HCT116 (cell line): Measurements from ENCODE around the gene SORL1.

ENCODE experiments used
- CEBPB ChIP-seq: IDR thresholded peaks from 2 replicates; pipeline ENCODE4 v1.6.1; 2012; ENCODE audit warnings: low read depth
- EGR1 ChIP-seq: IDR thresholded peaks from 2 replicates; pipeline ENCODE4 v1.6.1; 2012; ENCODE audit warnings: low read depth
- POLR2A ChIP-seq: IDR thresholded peaks from 2 replicates; pipeline ENCODE4 v1.7.0; 2011; ENCODE audit warnings: borderline replicate concordance; ENCODE audit not compliant: insufficient read depth, insufficient read length; ENCODE audit errors: extremely low read depth
- RAD21 ChIP-seq: IDR thresholded peaks from 2 replicates; pipeline ENCODE4 v1.6.1; 2012; ENCODE audit warnings: low read depth, mild to moderate bottlenecking
- TF ChIP-seq, protein P1 (sequence below), 3 experiments: fragments of 200-600 bp in 1 of 3; sonication (generic) in 1 of 3; IDR thresholded peaks in 2 of 3; conservative IDR thresholded peaks in 1 of 3; 2 replicates each; pipeline ENCODE4 v1.5.1; 2012 to 2017; ENCODE audit warnings: low read depth in 2 of 3, low read length in 2 of 3, antibody characterized with exemption in 1 of 3, borderline replicate concordance in 1 of 3, control low read depth in 1 of 3, mild to moderate bottlenecking in 1 of 3, mixed read lengths in 1 of 3, mixed run types in 1 of 3, moderate library complexity in 1 of 3; ENCODE audit not compliant: insufficient read depth in 1 of 3

DNA sequence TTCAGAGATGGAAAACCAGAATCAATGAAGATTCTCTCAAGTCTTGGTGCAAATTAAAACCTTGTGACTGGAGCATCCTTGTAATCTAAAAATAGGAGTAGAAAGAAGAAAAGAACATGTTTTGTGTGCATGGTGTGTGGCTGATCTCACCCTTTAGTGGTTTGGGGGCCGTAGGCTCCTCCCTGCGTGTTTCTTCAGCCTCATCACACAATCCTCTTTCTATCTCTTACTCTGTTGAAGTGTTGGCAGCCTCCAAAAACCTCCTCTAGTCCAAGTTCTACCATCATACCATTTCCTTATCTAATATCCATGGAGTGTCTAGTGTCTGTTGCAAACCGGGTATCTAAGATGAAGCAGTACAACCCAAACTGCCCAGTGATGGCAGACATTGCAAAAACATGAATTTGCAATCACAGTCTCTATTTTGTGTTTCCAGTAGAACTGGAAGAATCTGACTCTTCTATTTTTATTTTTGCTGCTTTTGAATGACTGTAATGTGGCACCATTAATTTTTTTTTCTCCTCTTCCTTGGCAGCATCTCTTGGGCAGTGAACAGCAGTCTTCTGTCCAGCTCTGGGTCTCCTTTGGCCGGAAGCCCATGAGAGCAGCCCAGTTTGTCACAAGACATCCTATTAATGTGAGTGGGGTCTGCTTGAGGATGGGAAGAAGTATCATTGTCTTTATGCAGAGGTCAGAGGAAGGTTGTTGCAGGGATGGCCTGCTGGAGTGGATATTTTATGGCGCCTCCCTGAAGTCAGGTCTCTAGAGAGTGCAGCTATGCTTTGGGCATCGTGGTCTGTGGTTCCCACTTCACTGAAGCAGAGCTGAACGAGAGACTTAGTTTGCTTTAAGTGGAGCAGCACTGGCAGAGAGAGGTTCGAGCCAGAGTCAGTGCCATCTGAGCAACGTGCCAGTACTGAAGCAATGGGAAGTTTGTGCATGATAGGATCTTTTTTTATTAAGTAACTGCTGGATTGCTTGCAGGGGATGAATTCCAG lies 60.7 kb downstream of the SORL1 start:
- no peak for TF ChIP-seq CEBPB
- no peak for TF ChIP-seq POLR2A
- no peak for TF ChIP-seq RAD21
- TF ChIP-seq, protein P1, sequence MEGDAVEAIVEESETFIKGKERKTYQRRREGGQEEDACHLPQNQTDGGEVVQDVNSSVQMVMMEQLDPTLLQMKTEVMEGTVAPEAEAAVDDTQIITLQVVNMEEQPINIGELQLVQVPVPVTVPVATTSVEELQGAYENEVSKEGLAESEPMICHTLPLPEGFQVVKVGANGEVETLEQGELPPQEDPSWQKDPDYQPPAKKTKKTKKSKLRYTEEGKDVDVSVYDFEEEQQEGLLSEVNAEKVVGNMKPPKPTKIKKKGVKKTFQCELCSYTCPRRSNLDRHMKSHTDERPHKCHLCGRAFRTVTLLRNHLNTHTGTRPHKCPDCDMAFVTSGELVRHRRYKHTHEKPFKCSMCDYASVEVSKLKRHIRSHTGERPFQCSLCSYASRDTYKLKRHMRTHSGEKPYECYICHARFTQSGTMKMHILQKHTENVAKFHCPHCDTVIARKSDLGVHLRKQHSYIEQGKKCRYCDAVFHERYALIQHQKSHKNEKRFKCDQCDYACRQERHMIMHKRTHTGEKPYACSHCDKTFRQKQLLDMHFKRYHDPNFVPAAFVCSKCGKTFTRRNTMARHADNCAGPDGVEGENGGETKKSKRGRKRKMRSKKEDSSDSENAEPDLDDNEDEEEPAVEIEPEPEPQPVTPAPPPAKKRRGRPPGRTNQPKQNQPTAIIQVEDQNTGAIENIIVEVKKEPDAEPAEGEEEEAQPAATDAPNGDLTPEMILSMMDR (IDR thresholded peaks at IDR 0.05 in 2 of 3, conservative IDR thresholded peaks at IDR 0.05 in 1 of 3; ENCODE audit: borderline replicate concordance in 1 of 3, insufficient read depth in 1 of 3, low read depth in 2 of 3, low read length in 2 of 3): no peak
- TF ChIP-seq EGR1: no peak
